ENCODE measurements around the gene RGS7.
A peak's percentile ranks its signal among the peaks of the same experiment; 100 is the strongest.
"Not testable (repeated sequence)": the region's sequence is repeated elsewhere in the genome, so short reads cannot be mapped to it uniquely, and the experiment has no call there.

Gene RGS7

DNA sequence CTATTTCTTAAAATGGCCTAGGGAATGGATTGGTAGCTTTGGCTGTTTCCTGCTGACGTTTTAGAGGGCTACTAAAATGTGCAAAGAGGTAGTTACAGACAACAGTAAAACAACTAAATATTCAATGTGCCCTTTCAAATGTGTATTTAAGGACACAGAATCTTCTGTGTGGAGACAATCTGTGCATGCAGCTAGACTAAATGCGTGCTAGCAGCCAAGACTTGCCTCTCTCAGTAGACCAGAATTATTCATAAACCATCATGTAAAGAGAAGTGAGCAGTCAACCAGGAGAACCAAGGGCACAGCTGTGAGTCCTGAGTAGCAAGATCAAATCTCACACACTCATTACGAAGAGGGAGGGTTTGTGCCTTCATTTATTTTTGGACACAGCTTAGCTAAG, 584.9 kb downstream of the RGS7 start:
- in situ Hi-C loops (cut with HindIII; ENCODE audit: low sequenced_read_pairs) = no loop called here
- TF ChIP-seq, protein P1, sequence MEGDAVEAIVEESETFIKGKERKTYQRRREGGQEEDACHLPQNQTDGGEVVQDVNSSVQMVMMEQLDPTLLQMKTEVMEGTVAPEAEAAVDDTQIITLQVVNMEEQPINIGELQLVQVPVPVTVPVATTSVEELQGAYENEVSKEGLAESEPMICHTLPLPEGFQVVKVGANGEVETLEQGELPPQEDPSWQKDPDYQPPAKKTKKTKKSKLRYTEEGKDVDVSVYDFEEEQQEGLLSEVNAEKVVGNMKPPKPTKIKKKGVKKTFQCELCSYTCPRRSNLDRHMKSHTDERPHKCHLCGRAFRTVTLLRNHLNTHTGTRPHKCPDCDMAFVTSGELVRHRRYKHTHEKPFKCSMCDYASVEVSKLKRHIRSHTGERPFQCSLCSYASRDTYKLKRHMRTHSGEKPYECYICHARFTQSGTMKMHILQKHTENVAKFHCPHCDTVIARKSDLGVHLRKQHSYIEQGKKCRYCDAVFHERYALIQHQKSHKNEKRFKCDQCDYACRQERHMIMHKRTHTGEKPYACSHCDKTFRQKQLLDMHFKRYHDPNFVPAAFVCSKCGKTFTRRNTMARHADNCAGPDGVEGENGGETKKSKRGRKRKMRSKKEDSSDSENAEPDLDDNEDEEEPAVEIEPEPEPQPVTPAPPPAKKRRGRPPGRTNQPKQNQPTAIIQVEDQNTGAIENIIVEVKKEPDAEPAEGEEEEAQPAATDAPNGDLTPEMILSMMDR (IDR thresholded peaks at IDR 0.05; ENCODE audit: low read depth, low read length, missing control alignments) = no peak
- H3K4me3 ChIP-seq (ENCODE audit: low read depth, low read length) = no peak overlapping the region
- no peak for DNase-seq (ENCODE audit: low read depth)

DNA sequence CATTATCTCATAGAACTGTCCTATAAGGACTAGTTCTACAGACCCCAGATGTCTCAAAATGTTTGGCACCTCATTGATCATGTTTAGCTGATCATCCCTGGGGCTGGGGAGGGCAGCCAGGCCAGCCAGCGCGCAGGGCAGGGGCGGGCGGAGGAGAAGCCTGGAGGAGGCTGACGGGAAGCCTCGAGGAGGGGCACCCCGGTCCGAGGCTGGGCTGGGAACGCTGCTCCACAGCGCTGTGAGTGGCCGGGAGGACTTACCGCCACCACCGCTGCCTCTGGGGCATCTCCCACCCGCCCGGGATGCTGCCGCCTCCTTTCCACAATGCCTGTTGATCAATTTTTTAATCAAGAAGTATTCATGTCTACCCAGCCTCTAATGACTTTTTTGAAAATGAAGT, 585.6 kb downstream of the RGS7 start:
- no peak for DNase-seq (ENCODE audit: low read depth)
- in situ Hi-C loops (cut with HindIII; ENCODE audit: low sequenced_read_pairs) = no loop called here

DNA sequence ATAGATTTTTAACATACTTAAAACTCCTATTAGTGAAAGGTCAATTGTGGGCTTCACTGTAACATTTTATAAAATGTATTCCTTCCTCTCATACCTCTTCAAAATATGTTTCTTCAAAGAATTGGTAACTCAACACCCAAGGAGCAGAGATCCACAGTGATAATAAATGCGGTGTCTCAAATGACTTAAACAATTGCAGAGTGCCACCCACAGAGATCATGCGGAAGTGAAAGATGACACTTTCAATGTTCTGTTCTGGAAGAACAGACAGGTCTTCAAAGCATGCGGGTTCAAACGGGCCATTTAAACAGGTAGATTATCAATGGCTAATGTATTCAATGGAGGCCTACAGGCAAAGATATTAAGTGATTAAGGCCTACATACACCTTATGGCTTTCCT, 588.0 kb downstream of the RGS7 start:
- TF ChIP-seq, protein P1 (IDR thresholded peaks at IDR 0.05; ENCODE audit: low read depth, low read length, missing control alignments) = no peak
- no peak overlapping the region for H3K4me3 ChIP-seq (ENCODE audit: low read depth, low read length)
- in situ Hi-C loops (cut with HindIII; ENCODE audit: low sequenced_read_pairs) = no loop called here
- DNase-seq (ENCODE audit: low read depth) = no peak

More for the DNA sequence above, 585.6 kb downstream of the RGS7 start:
- TF ChIP-seq, protein P1 (IDR thresholded peaks at IDR 0.05; ENCODE audit: low read depth, low read length, missing control alignments) = no peak
- H3K4me3 ChIP-seq (ENCODE audit: low read depth, low read length) = no peak overlapping the region

DNA sequence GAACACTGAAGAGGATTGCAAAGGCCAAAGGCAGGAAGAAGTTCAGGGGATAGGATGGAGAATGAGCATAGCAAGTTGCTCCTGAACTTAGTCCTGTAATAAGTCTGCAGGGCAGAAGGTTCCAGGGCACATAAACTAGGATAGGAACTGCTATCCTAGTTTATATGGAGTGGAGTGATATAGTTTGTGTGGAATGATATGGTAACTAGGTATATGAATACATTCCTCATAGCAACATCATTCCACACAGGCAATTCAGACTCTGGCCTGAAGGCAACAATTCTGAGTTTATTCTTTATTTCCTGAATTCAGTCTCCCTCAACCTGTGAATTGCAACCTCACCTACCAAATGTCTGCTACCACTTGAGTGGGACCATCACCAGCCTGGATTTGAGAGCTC, 590.2 kb downstream of the RGS7 start:
- DNase-seq (ENCODE audit: low read depth) = no peak
- no peak overlapping the region for H3K4me3 ChIP-seq (ENCODE audit: low read depth, low read length)
- TF ChIP-seq, protein P1 (IDR thresholded peaks at IDR 0.05; ENCODE audit: low read depth, low read length, missing control alignments) = no peak
- in situ Hi-C loops (cut with HindIII; ENCODE audit: low sequenced_read_pairs) = no loop called here

DNA sequence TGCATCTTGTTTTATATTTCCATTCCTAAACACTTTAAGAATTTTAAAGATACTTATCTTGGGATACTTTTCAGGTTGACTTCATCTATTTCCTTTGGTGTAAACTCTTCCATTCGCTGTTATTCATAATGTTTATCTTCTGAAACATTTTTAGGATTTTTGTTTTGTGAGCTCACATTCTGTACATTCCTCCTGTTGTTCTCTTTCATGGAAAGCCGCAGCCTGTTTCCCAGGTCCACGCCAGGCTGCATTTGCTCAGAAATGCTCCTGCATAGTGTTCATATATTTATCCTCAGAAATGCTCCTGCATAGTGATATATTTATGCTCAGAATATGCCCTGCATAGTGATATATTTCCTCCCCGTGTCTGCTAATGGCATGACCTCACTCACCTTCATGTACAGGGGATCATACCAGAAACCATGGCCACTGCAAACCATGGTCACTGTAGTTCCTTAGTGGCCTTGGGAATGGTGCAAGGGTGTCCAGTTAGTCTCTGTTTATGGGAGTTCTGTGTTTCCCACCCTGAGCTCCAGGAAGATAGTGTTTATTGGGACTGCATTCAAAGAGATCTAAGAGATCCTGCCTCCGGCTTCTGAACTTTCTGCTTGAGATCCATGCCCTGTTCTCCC, 591.2 kb downstream of the RGS7 start:
- in situ Hi-C loops (cut with HindIII; ENCODE audit: low sequenced_read_pairs) = no loop called here
- DNase-seq (ENCODE audit: low read depth) = peak; percentile 70
- TF ChIP-seq, protein P1 (IDR thresholded peaks at IDR 0.05; ENCODE audit: low read depth, low read length, missing control alignments) = no peak
- no peak overlapping the region for H3K4me3 ChIP-seq (ENCODE audit: low read depth, low read length)

DNA sequence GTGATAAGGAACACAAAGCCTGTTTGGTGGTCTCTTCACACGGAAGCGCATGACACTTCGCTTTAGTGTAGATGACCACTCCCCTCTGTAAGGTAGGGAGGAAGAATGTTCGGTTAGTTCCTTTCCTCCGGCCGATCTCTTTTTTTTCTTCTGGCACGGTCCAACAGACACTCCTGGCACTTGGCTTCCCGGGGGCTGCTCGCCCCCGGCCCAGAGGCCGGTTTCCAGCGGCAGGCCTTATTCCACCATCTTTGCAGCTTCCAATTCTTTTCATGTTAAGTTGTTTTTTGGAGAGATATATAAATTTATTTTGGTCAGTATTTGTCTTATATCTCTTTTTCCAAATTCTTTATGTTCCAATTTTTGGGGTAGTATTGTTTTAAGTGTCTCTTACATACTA, 593.2 kb downstream of the RGS7 start:
- in situ Hi-C loops (cut with HindIII; ENCODE audit: low sequenced_read_pairs) = no loop called here
- no peak for DNase-seq (ENCODE audit: low read depth)

DNA sequence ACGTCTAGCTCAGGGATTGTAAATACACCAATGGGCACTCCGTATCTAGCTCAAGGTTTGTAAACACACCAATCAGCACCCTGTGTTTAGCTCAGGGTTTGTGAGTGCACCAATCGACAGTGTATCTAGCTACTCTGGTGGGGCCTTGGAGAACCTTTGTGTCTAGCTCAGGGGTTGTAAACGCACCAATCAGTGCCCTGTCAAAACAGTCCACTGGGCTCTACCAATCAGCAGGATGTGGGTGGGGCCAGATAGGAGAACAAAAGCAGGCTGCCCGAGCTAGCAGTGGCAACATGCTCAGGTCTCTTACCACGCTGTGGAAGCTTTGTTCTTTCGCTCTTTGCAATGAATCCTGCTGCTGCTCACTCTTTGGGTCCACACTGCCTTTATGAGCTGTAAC, 593.9 kb downstream of the RGS7 start:
- in situ Hi-C loops (cut with HindIII; ENCODE audit: low sequenced_read_pairs); DNase-seq (ENCODE audit: low read depth); H3K4me3 ChIP-seq (ENCODE audit: low read depth, low read length): not testable (repeated sequence)

More for the DNA sequence above, 593.2 kb downstream of the RGS7 start:
- TF ChIP-seq, protein P1 (IDR thresholded peaks at IDR 0.05; ENCODE audit: low read depth, low read length, missing control alignments) = no peak
- no peak overlapping the region for H3K4me3 ChIP-seq (ENCODE audit: low read depth, low read length)

DNA sequence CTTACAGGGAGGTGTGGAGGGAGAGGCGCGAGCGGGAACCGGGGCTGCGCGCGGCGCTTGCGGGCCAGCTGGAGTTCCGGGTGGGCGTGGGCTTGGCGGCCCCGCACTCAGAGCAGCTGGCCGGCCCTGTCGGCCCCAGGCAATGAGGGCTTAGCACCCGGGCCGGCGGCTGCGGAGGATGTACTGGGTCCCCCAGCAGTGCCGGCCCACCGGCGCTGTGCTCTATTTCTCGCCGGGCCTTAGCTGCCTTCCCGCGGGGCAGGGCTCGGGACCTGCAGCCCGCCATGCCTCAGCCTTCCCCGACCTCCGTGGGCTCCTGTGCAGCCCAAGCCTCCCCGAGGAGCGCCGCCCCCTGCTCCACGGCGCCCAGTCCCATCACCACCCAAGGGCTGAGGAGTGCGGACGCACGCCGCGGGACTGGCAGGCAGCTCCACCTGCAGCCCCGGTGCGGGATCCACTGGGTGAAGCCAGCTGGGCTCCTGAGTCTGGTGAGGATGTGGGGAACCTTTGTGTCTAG, 594.5 kb downstream of the RGS7 start:
- H3K4me3 ChIP-seq (ENCODE audit: low read depth, low read length); in situ Hi-C loops (cut with HindIII; ENCODE audit: low sequenced_read_pairs); DNase-seq (ENCODE audit: low read depth): not testable (repeated sequence)

DNA sequence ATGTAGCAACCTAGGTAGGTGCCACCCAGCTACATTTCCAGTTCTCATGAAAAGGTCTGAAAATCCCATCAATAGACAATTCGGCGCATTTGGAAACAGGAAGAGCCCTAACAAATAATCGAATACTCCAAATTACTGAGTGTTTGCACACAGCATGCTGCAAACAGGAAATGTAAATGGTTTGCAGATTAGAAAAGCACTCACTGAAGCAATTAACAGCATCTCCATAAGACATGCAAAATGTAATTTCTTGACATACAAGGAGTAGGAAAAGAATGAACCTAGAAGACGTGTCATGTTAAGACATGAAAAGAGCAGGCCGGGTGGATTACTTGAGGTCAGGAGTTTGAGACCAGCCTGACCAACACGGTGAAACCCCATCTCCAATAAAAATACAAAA, 598.2 kb downstream of the RGS7 start:
- DNase-seq (ENCODE audit: low read depth); H3K4me3 ChIP-seq (ENCODE audit: low read depth, low read length); in situ Hi-C loops (cut with HindIII; ENCODE audit: low sequenced_read_pairs): not testable (repeated sequence)

All from astrocyte of the cerebellum (primary cell).